Thoracic aorta (tissue), 2 donors: ENCODE results near the gene TMEM80. TPM values are rescaled to one million over a fixed set of nuclear protein-coding genes. Genes with fewer than 3 reads are reported as not detected.

Experiments used
- ATAC-seq: fragments of 150-250 bp; one replicate; pipeline ENCODE4 v1.8.0; 2017; ENCODE audit warnings: low read depth; ENCODE audit not compliant: insufficient number of reproducible peaks, low FRiP score
- DNase-seq: peaks from one replicate; pipeline ENCODE4 v3.0.0-alpha.2; 2020; ENCODE audit warnings: low spot score
- H3K27ac ChIP-seq, 2 donors: fragments of 200-600 bp; sonication (generic); 1 replicate in 1 of 2; 2 replicates in 1 of 2; pipeline ENCODE4 v1.5.1; 2016; ENCODE audit warnings: mild to moderate bottlenecking in 2 of 2, moderate library complexity in 2 of 2
- H3K27me3 ChIP-seq: fragments of 200-600 bp; sonication (generic); replicated peaks from 2 replicates; pipeline ENCODE4 v1.6.0; 2016; ENCODE audit warnings: mild to moderate bottlenecking; ENCODE audit not compliant: insufficient read depth
- H3K36me3 ChIP-seq: fragments of 200-600 bp; sonication (generic); one replicate; pipeline ENCODE4 v1.5.1; 2016
- H3K4me1 ChIP-seq, 2 donors: fragments of 200-600 bp; sonication (generic); 1 replicate in 1 of 2; 2 replicates in 1 of 2; pipeline versions ENCODE4 v1.5.1 to v1.6.0; 2016; ENCODE audit warnings: low read depth in 2 of 2, mild to moderate bottlenecking in 1 of 2; ENCODE audit not compliant: control insufficient read depth in 1 of 2
- H3K4me3 ChIP-seq: fragments of 200-600 bp; sonication (generic); 2 replicates; pipeline ENCODE4 v1.5.1; 2016; ENCODE audit warnings: mild to moderate bottlenecking
- H3K9me3 ChIP-seq: fragments of 200-600 bp; sonication (generic); 2 replicates; pipeline ENCODE4 v1.5.1; 2016
- total RNA-seq, 2 donors: library from RNA; depleted of rRNA; stranded (reverse); fragments of >200 nt; gene quantifications; one replicate each; pipeline versions ENCODE4 v1.1.0 to v1.2.3, GENCODE V29; 2016
- TF ChIP-seq, protein P1 (sequence below): fragments of 200-600 bp; sonication (generic); IDR thresholded peaks from one replicate; pipeline ENCODE4 v1.5.1; 2019; ENCODE audit warnings: antibody characterized with exemption

Gene TMEM80
- total RNA-seq, 2 donors from 2014 or later: 22.4 to 22.5 TPM

GRCh38 chr11:690738-691633, 4.6 kb upstream of the TMEM80 start:
- H3K4me3 ChIP-seq: no peak overlapping the region
- DNase-seq: no peak
- no peak overlapping the region for H3K27ac ChIP-seq
- TF ChIP-seq, protein P1, sequence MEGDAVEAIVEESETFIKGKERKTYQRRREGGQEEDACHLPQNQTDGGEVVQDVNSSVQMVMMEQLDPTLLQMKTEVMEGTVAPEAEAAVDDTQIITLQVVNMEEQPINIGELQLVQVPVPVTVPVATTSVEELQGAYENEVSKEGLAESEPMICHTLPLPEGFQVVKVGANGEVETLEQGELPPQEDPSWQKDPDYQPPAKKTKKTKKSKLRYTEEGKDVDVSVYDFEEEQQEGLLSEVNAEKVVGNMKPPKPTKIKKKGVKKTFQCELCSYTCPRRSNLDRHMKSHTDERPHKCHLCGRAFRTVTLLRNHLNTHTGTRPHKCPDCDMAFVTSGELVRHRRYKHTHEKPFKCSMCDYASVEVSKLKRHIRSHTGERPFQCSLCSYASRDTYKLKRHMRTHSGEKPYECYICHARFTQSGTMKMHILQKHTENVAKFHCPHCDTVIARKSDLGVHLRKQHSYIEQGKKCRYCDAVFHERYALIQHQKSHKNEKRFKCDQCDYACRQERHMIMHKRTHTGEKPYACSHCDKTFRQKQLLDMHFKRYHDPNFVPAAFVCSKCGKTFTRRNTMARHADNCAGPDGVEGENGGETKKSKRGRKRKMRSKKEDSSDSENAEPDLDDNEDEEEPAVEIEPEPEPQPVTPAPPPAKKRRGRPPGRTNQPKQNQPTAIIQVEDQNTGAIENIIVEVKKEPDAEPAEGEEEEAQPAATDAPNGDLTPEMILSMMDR: no peak
- peaks cover 12 to 14% of the 10 kb centered on the region in 2 donors for H3K4me1 ChIP-seq
- ATAC-seq: no peak
- H3K36me3 ChIP-seq: peaks cover 20% of the 10 kb centered on the region
- no peaks in the 10 kb centered on the region for H3K27me3 ChIP-seq
- H3K9me3 ChIP-seq: no peaks in the 10 kb centered on the region

GRCh38 chr11:691710-692590, 3.7 kb upstream of the TMEM80 start:
- Histone ChIP-seq H3K27me3 (no peaks in the 10 kb centered on the region), H3K9me3 (no peaks in the 10 kb centered on the region), H3K4me3 (no peak overlapping the region), H3K27ac (no peak overlapping the region), H3K36me3 (peaks cover 14% of the 10 kb centered on the region), H3K4me1 (peaks cover 15 to 22% of the 10 kb centered on the region in 2 donors)
- DNase-seq (no peak), ATAC-seq (no peak)
- TF ChIP-seq, protein P1: no peak

DNA sequence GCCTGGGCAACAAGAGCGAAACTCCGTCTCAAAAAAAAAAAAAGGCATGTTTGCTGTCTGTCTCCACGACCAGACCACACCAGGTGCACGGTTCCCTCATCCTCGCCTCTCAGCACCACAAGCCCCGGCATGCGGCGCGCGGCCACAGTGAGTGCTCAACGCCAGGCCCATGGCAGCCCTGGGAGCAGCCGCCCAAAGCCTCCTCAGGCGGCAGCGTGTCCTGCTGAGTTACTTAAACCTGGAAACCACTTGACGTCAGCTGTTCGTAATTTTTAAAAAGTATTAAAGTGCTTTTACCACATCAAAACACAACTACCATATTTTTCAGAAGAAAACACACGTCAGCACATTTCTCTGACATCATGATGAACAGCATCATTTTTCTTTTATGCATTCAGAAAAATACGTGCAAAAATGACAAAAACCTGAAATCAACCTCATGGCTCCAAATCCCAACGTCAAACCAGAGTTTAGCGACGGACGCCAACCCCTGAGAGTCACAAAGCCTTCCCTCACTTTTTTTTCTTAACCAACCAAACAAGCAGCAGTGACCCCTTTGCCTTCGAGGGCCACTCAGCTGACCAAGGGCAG, 2.7 kb upstream of the TMEM80 start:
- H3K4me1 ChIP-seq: peaks cover 20 to 32% of the 10 kb centered on the region in 2 donors
- DNase-seq (no peak), ATAC-seq (no peak)
- H3K27me3 ChIP-seq: no peaks in the 10 kb centered on the region
- peak overlapping the region in 1 of 2 donors; percentile 21 for H3K27ac ChIP-seq
- TF ChIP-seq, protein P1: no peak
- H3K4me3 ChIP-seq: no peak overlapping the region
- H3K36me3 ChIP-seq: peaks cover 6% of the 10 kb centered on the region
- H3K9me3 ChIP-seq: no peaks in the 10 kb centered on the region

GRCh38 chr11:693415-693831, 2.2 kb upstream of the TMEM80 start:
- Histone ChIP-seq H3K27ac (peak overlapping the region; percentile 7 to 21), H3K9me3 (no peaks in the 10 kb centered on the region), H3K4me1 (peaks cover 23 to 37% of the 10 kb centered on the region in 2 donors), H3K4me3 (peak overlapping the region; percentile 97), H3K36me3 (peaks cover under 1% of the 10 kb centered on the region), H3K27me3 (no peaks in the 10 kb centered on the region)
- ATAC-seq (no peak), DNase-seq (no peak)
- TF ChIP-seq, protein P1: no peak
